ENCODE measurements around the gene MRPL34. TPM values are rescaled to one million over a fixed set of nuclear protein-coding genes. Genes with fewer than 3 reads are reported as not detected.

MRPL34 gene
- total and polyA plus RNA-seq, 8 donors = 32.2 to 91.9 (median 39.4) TPM

GRCh38 chr19:17328517-17329365 is 23.1 kb downstream of the MRPL34 start:
- TF ChIP-seq CTCF (IDR thresholded peaks at IDR 0.05) = no peak
- Histone ChIP-seq H3K4me1 (peaks cover 0 to 41% of the 10 kb centered on the region in 2 donors), H3K27me3 (peaks cover 0 to 40% of the 10 kb centered on the region in 2 donors), H3K36me3 (peaks cover 0 to 16% of the 10 kb centered on the region in 2 donors), H3K4me3 (peak overlapping the region; percentile 17 to 38), H3K9me3 (peaks cover 0 to 2% of the 10 kb centered on the region in 2 donors), H3K27ac (peak overlapping the region in 1 of 2 donors; percentile 50)
- ATAC-seq (peak; percentile 1), DNase-seq (no peak)
- intact Hi-C loops (cut with DNase I) = no loop called here

GRCh38 chr19:17329366-17330261 is 23.9 kb downstream of the MRPL34 start:
- intact Hi-C loops (cut with DNase I) = no loop called here
- H3K4me3 ChIP-seq = no peak overlapping the region

GRCh38 chr19:17330262-17331044 is 24.8 kb downstream of the MRPL34 start:
- Histone ChIP-seq H3K4me3 (no peak overlapping the region), H3K27me3 (peaks cover 0 to 35% of the 10 kb centered on the region in 2 donors), H3K9me3 (peaks cover 0 to 2% of the 10 kb centered on the region in 2 donors), H3K36me3 (peaks cover 0 to 9% of the 10 kb centered on the region in 2 donors), H3K27ac (no peak overlapping the region), H3K4me1 (peaks cover 0 to 47% of the 10 kb centered on the region in 2 donors)
- no peak for ATAC-seq
- DNase-seq = no peak
- TF ChIP-seq CTCF (IDR thresholded peaks at IDR 0.05) = no peak
- intact Hi-C loops (cut with DNase I) = no loop called here

More at GRCh38 chr19:17329366-17330261, 23.9 kb downstream of the MRPL34 start:
- TF ChIP-seq CTCF (IDR thresholded peaks at IDR 0.05) = no peak
- Histone ChIP-seq H3K9me3 (peaks cover 0 to 2% of the 10 kb centered on the region in 2 donors), H3K36me3 (peaks cover 0 to 15% of the 10 kb centered on the region in 2 donors), H3K27me3 (peaks cover 0 to 35% of the 10 kb centered on the region in 2 donors), H3K4me1 (peaks cover 0 to 41% of the 10 kb centered on the region in 2 donors), H3K27ac (no peak overlapping the region)
- DNase-seq (no peak), ATAC-seq (no peak)

- Histone ChIP-seq H3K9me3 (peaks cover 0 to 2% of the 10 kb centered on the region in 2 donors), H3K27me3 (peaks cover 0 to 35% of the 10 kb centered on the region in 2 donors), H3K4me3 (no peak overlapping the region), H3K36me3 (peaks cover 0 to 9% of the 10 kb centered on the region in 2 donors), H3K4me1 (peaks cover 4 to 54% of the 10 kb centered on the region in 2 donors), H3K27ac (no peak overlapping the region)
- intact Hi-C loops (cut with DNase I) = no loop called here
- ATAC-seq (no peak), DNase-seq (no peak)
- no peak for TF ChIP-seq CTCF (IDR thresholded peaks at IDR 0.05)
Observed at GRCh38 chr19:17331045-17331558, 25.4 kb downstream of the MRPL34 start.

Data from left lung (tissue), 10 donors.